GM23248 (cell line): ENCODE data around the gene RNF40.

Source experiments
- EZH2 ChIP-seq: fragments of 200-600 bp; sonication (generic); IDR thresholded peaks from 2 replicates; pipeline ENCODE4 v1.6.1; 2018; ENCODE audit warnings: antibody characterized with exemption, mild to moderate bottlenecking; ENCODE audit not compliant: insufficient read depth, poor library complexity, severe bottlenecking
- EZH2phosphoT487 ChIP-seq: fragments of 200-600 bp; sonication (generic); IDR thresholded peaks from 2 replicates; pipeline ENCODE4 v1.6.1; 2018; ENCODE audit warnings: antibody characterized with exemption, moderate library complexity, mild to moderate bottlenecking, low read depth; ENCODE audit not compliant: insufficient read depth

- no peak for TF ChIP-seq EZH2phosphoT487
- no peak for TF ChIP-seq EZH2
These were observed 11.9 kb upstream of the RNF40 start for GRCh38 chr16:30750201-30750600.
